Measurements from ENCODE around the gene WASL. TPM values are rescaled to one million over a fixed set of nuclear protein-coding genes. Genes with fewer than 3 reads are reported as not detected.

WASL gene
- total and polyA plus RNA-seq, 10 of the 15 experiments (the other 5 are each of a cell fraction or from before 2014, with no cell fraction given) = 2.0 to 6.4 (median 3.5) TPM

DNA sequence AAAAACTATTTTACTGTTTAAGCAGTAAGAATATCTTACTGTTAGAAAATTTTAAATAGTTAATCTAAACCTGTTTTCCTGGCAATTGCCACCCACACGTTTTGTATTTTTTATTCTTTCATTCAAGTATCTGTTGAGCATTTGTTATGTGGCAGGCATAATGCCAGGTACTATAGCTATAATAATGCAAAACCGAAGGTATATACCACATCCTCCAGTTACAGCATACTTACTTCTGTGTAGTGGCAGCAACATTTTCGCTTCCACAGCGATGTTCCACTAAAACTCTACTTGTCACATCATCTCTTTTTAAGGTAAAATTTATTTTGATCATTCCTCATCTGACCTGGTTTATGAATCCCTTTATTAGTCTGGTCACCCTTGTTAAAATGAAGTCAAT is 30.0 kb downstream of the WASL start:
- in situ Hi-C loops (cut with MboI) = no loop called here
- ChIA-PET POLR2A (no interaction called here), RAD21 (ENCODE audit: unreplicated experiment) (interaction anchor here (1.0 to 1.2 kb wide), 2 partner anchors 15 to 31 kb away, joined by 3 read pairs; partner anchors contain the start of gene WASL), CTCF (interaction anchor here (1.4 kb wide), 1 partner anchor 30 kb away, joined by 3 read pairs; the partner anchor contains the start of gene WASL), SMC1A (ENCODE audit: uncharacterized antibody, unreplicated experiment) (interaction anchor here (0.9 to 1.2 kb wide), 4 partner anchors 8 to 75 kb away, joined by 3 to 4 read pairs (median 4); no protein-coding TSS in a partner anchor)
- no peak overlapping the region for H3K4me2 ChIP-seq (ENCODE audit: control insufficient read depth, insufficient read depth)
- no peak overlapping the region for H2AFZ ChIP-seq (ENCODE audit: control insufficient read depth, low read depth, low read length)
- H3K4me1 ChIP-seq (ENCODE audit: control insufficient read depth, insufficient read depth, low read length) = 0 out of 2 replicates have a peak, but pooled peaks cover 6% of the 10 kb centered on the region
- 97% methylated on average over 4 of the region's 4 CpGs for WGBS (ENCODE audit: insufficient coverage, insufficient replicate concordance, low lambda C conversion rate, missing lambda C conversion rate)
- no peaks in the 10 kb centered on the region for H4K20me1 ChIP-seq (ENCODE audit: control insufficient read depth, insufficient read depth)
- H3K9me3 ChIP-seq (replicated peaks; ENCODE audit: control insufficient read depth, insufficient read depth, low read length) = no peaks in the 10 kb centered on the region
- no peak for ATAC-seq
- no peak for TF ChIP-seq NFIC (IDR thresholded peaks at IDR 0.05; ENCODE audit: low read depth, low read length)
- no peak for TF ChIP-seq SUZ12 (IDR thresholded peaks at IDR 0.05; ENCODE audit: unreplicated experiment)
- TF ChIP-seq TBL1XR1 (IDR thresholded peaks at IDR 0.05; ENCODE audit: low read depth, low read length) = no peak
- no peak for TF ChIP-seq FOXM1 (IDR thresholded peaks at IDR 0.05; ENCODE audit: low read depth, low read length)
- TF ChIP-seq HCFC1 (IDR thresholded peaks at IDR 0.05; ENCODE audit: low read length) = no peak
- no peak for TF ChIP-seq NRF1 (conservative IDR thresholded peaks at IDR 0.05; ENCODE audit: low read depth, low read length)
- H3K9ac ChIP-seq (ENCODE audit: control insufficient read depth, insufficient read depth, low read length) = no peak overlapping the region
- intact Hi-C loops (cut with micrococcal nuclease; ENCODE audit: unreplicated experiment) = no loop called here
- H3K4me3 ChIP-seq = no peak overlapping the region
- peaks cover 45% of the 10 kb centered on the region for H3K79me2 ChIP-seq (ENCODE audit: control insufficient read depth, insufficient read depth, low read length)
- peaks cover 0 to 2% of the 10 kb centered on the region in 2 experiments; a peak in 1 of 4 replicates for H3K36me3 ChIP-seq (ENCODE audit: control insufficient read depth in 2 of 2, insufficient read depth in 2 of 2, low read length in 1 of 2)
- BruUV-seq (replicated peaks) = no TSS peak
- no peaks in the 10 kb centered on the region for H3K27me3 ChIP-seq (replicated peaks in 1 of 2; ENCODE audit: control insufficient read depth in 2 of 2, insufficient read depth in 2 of 2, low read length in 1 of 2)
- no peak overlapping the region for H3K27ac ChIP-seq (ENCODE audit: control insufficient read depth, insufficient read depth)
- FAIRE-seq = no peak
- no peak for DNase-seq (ENCODE audit: low read depth, low spot score)

- Histone ChIP-seq H3K27me3 (replicated peaks in 1 of 2; ENCODE audit: control insufficient read depth in 2 of 2, insufficient read depth in 2 of 2, low read length in 1 of 2) (no peaks in the 10 kb centered on the region), H3K27ac (ENCODE audit: control insufficient read depth, insufficient read depth) (no peak overlapping the region), H3K36me3 (ENCODE audit: control insufficient read depth in 2 of 2, insufficient read depth in 2 of 2, low read length in 1 of 2) (peaks cover 0 to 2% of the 10 kb centered on the region in 2 experiments; a peak in 1 of 4 replicates), H3K4me1 (ENCODE audit: control insufficient read depth, insufficient read depth, low read length) (0 out of 2 replicates have a peak, but pooled peaks cover 6% of the 10 kb centered on the region), H3K4me2 (ENCODE audit: control insufficient read depth, insufficient read depth) (no peak overlapping the region), H3K79me2 (ENCODE audit: control insufficient read depth, insufficient read depth, low read length) (peaks cover 36% of the 10 kb centered on the region), H3K4me3 (no peak overlapping the region), H2AFZ (ENCODE audit: control insufficient read depth, low read depth, low read length) (no peak overlapping the region), H4K20me1 (ENCODE audit: control insufficient read depth, insufficient read depth) (no peaks in the 10 kb centered on the region), H3K9ac (ENCODE audit: control insufficient read depth, insufficient read depth, low read length) (no peak overlapping the region), H3K9me3 (replicated peaks; ENCODE audit: control insufficient read depth, insufficient read depth, low read length) (no peaks in the 10 kb centered on the region)
- in situ Hi-C loops (cut with MboI) (no loop called here), intact Hi-C loops (cut with micrococcal nuclease; ENCODE audit: unreplicated experiment) (no loop called here)
- WGBS (ENCODE audit: insufficient coverage, insufficient replicate concordance, low lambda C conversion rate, missing lambda C conversion rate) = 100% methylated on average over 3 of the region's 3 CpGs
- POLR2A ChIA-PET = interaction anchor here (1.3 to 1.5 kb wide), 2 partner anchors 9 to 31 kb away, joined by 3 to 5 read pairs; partner anchors contain the start of gene WASL
- no peak for ATAC-seq
- RAD21 ChIA-PET (ENCODE audit: unreplicated experiment) = interaction anchor here (1.9 kb wide), 1 partner anchor 28 kb away, joined by 5 read pairs; no protein-coding TSS in a partner anchor
- SMC1A ChIA-PET (ENCODE audit: uncharacterized antibody, unreplicated experiment) = interaction anchor here (0.8 to 2.4 kb wide), 4 partner anchors 9 to 35 kb away, joined by 3 to 6 read pairs (median 4); no protein-coding TSS in a partner anchor
- BruUV-seq (replicated peaks) = no TSS peak
- CTCF ChIA-PET = interaction anchor here (1.1 to 2.6 kb wide), 5 partner anchors 16 to 147 kb away, joined by 3 to 10 read pairs (median 3); partner anchors contain the start of gene WASL
- FAIRE-seq = no peak
- DNase-seq (ENCODE audit: low read depth, low spot score) = no peak
- TF ChIP-seq ATF2 (IDR thresholded peaks at IDR 0.05; ENCODE audit: low read length) (no peak), ZNF24 (IDR thresholded peaks at IDR 0.05) (no peak), PML (IDR thresholded peaks at IDR 0.05; ENCODE audit: low read length) (no peak), ZNF622 (IDR thresholded peaks at IDR 0.05) (no peak)
- TF ChIP-seq, protein P1, sequence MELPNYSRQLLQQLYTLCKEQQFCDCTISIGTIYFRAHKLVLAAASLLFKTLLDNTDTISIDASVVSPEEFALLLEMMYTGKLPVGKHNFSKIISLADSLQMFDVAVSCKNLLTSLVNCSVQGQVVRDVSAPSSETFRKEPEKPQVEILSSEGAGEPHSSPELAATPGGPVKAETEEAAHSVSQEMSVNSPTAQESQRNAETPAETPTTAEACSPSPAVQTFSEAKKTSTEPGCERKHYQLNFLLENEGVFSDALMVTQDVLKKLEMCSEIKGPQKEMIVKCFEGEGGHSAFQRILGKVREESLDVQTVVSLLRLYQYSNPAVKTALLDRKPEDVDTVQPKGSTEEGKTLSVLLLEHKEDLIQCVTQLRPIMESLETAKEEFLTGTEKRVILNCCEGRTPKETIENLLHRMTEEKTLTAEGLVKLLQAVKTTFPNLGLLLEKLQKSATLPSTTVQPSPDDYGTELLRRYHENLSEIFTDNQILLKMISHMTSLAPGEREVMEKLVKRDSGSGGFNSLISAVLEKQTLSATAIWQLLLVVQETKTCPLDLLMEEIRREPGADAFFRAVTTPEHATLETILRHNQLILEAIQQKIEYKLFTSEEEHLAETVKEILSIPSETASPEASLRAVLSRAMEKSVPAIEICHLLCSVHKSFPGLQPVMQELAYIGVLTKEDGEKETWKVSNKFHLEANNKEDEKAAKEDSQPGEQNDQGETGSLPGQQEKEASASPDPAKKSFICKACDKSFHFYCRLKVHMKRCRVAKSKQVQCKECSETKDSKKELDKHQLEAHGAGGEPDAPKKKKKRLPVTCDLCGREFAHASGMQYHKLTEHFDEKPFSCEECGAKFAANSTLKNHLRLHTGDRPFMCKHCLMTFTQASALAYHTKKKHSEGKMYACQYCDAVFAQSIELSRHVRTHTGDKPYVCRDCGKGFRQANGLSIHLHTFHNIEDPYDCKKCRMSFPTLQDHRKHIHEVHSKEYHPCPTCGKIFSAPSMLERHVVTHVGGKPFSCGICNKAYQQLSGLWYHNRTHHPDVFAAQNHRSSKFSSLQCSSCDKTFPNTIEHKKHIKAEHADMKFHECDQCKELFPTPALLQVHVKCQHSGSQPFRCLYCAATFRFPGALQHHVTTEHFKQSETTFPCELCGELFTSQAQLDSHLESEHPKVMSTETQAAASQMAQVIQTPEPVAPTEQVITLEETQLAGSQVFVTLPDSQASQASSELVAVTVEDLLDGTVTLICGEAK (IDR thresholded peaks at IDR 0.05; ENCODE audit: borderline replicate concordance) = peak; percentile 56; the same call in 1 of the 2 replicates
These were observed 31.1 kb downstream of the WASL start for GRCh38 chr7:123717689-123718088.
